Neural cell (in vitro differentiated cells): ENCODE measurements around the gene LGALS3BP. TPM values are rescaled to one million over a fixed set of nuclear protein-coding genes. Genes with fewer than 3 reads are reported as not detected.
A peak's percentile ranks its signal among the peaks of the same experiment; 100 is the strongest.

Experiments used
- H2AFZ ChIP-seq: fragments of 200-600, 300-800 bp; sonication (generic), shearing (Covaris generic); 2 replicates; pipeline ENCODE4 v1.6.0; 2014; ENCODE audit warnings: low read depth, mild to moderate bottlenecking, antibody characterized with exemption, low read length, moderate library complexity
- H3F3A ChIP-seq: fragments of 200-600 bp; shearing (Covaris generic); 2 replicates; pipeline ENCODE4 v1.6.1; 2016; ENCODE audit warnings: mild to moderate bottlenecking, moderate library complexity, mixed read lengths, antibody characterized with exemption, low read length; ENCODE audit not compliant: insufficient read depth, poor library complexity, severe bottlenecking
- H3K27ac ChIP-seq: fragments of 200-600, 300-800 bp; sonication (generic), shearing (Covaris generic); 2 replicates; pipeline ENCODE4 v1.5.1; 2014; ENCODE audit warnings: mild to moderate bottlenecking, low read length, moderate library complexity
- H3K27me3 ChIP-seq: fragments of 300-800, 200-600 bp; sonication (generic), shearing (Covaris generic); 2 replicates; pipeline ENCODE4 v1.6.0; 2014; ENCODE audit warnings: mild to moderate bottlenecking, low read depth, low read length, moderate library complexity; ENCODE audit not compliant: insufficient read depth
- H3K36me3 ChIP-seq: fragments of 300-800, 200-600 bp; sonication (generic), shearing (Covaris generic); 2 replicates; pipeline ENCODE4 v1.5.1; 2014; ENCODE audit warnings: mild to moderate bottlenecking, antibody characterized with exemption, low read length, moderate library complexity; ENCODE audit not compliant: insufficient read depth
- H3K4me2 ChIP-seq: fragments of 300-800, 200-600 bp; sonication (generic), shearing (Covaris generic); 2 replicates; pipeline ENCODE4 v1.6.0; 2014; ENCODE audit warnings: mild to moderate bottlenecking, low read length
- H3K4me3 ChIP-seq: fragments of 300-800, 200-600 bp; sonication (generic), shearing (Covaris generic); 2 replicates; pipeline ENCODE4 v1.5.1; 2014; ENCODE audit warnings: mild to moderate bottlenecking, low read length, moderate library complexity
- H3K79me2 ChIP-seq: fragments of 200-600 bp; shearing (Covaris generic); replicated peaks from 2 replicates; pipeline ENCODE4 v1.6.0; 2014; ENCODE audit warnings: mild to moderate bottlenecking, low read length, moderate library complexity; ENCODE audit not compliant: insufficient read depth
- H3K9ac ChIP-seq: fragments of 300-800, 200-600 bp; sonication (generic), shearing (Covaris generic); 2 replicates; pipeline ENCODE4 v1.6.1; 2016; ENCODE audit warnings: mild to moderate bottlenecking, low read length, mixed read lengths
- H3K9me2 ChIP-seq: fragments of 200-600 bp; shearing (Covaris generic); 2 replicates; pipeline ENCODE4 v1.6.1; 2016; ENCODE audit warnings: mild to moderate bottlenecking, low read length, mixed read lengths; ENCODE audit not compliant: insufficient read depth
- H3K9me3 ChIP-seq: fragments of 200-600, 300-800 bp; sonication (generic), shearing (Covaris generic); 2 replicates; pipeline ENCODE4 v1.6.1; 2016; ENCODE audit warnings: mild to moderate bottlenecking, mixed run types, low read length, moderate library complexity, mixed read lengths
- H4K20me1 ChIP-seq: fragments of 200-600 bp; shearing (Covaris generic); 2 replicates; pipeline ENCODE4 v1.6.1; 2016; ENCODE audit warnings: mild to moderate bottlenecking, mixed run types; ENCODE audit not compliant: insufficient read depth
- CTCF ChIP-seq: fragments of 450-650 bp; IDR thresholded peaks from 2 replicates; pipeline ENCODE4 v1.5.1; 2014; ENCODE audit warnings: antibody characterized with exemption, mild to moderate bottlenecking, moderate library complexity; ENCODE audit not compliant: poor library complexity, severe bottlenecking
- EP300 ChIP-seq: fragments of 450-650 bp; conservative IDR thresholded peaks from 2 replicates; pipeline ENCODE4 v1.6.1; 2014; ENCODE audit warnings: antibody characterized with exemption, mild to moderate bottlenecking, moderate library complexity; ENCODE audit not compliant: poor library complexity, severe bottlenecking
- EZH2 ChIP-seq: fragments of 200-600, 300-800 bp; shearing (Covaris generic), sonication (generic); IDR thresholded peaks from 2 replicates; pipeline ENCODE4 v1.6.1; 2014; ENCODE audit warnings: antibody characterized with exemption, low read length, borderline replicate concordance, mild to moderate bottlenecking; ENCODE audit not compliant: insufficient read depth, poor library complexity, severe bottlenecking
- MXI1 ChIP-seq: fragments of 450-650 bp; conservative IDR thresholded peaks from 2 replicates; pipeline ENCODE4 v1.6.1; 2014; ENCODE audit warnings: antibody characterized with exemption, mild to moderate bottlenecking; ENCODE audit not compliant: poor library complexity, severe bottlenecking
- POLR2AphosphoS5 ChIP-seq: IDR thresholded peaks from 2 replicates; pipeline ENCODE4 v1.6.1; 2012
- RAD21 ChIP-seq: fragments of 450-650 bp; conservative IDR thresholded peaks from 2 replicates; pipeline ENCODE4 v1.6.1; 2014; ENCODE audit warnings: antibody characterized with exemption, mild to moderate bottlenecking, moderate library complexity
- REST ChIP-seq: IDR thresholded peaks from 2 replicates; pipeline ENCODE4 v1.6.1; 2012; ENCODE audit warnings: borderline replicate concordance
- SMC3 ChIP-seq: fragments of 450-650 bp; conservative IDR thresholded peaks from 2 replicates; pipeline ENCODE4 v1.6.1; 2014; ENCODE audit warnings: antibody characterized with exemption, mild to moderate bottlenecking, moderate library complexity; ENCODE audit not compliant: poor library complexity
- TAF1 ChIP-seq: IDR thresholded peaks from 2 replicates; pipeline ENCODE4 v1.6.1; 2012; ENCODE audit warnings: low read depth
- polyA plus RNA-seq: library from polyadenylated mRNA; depleted of rRNA; stranded (reverse); fragments of >200 nt; gene quantifications from 2 replicates; pipeline ENCODE4 v1.2.3, GENCODE V29; 2014

LGALS3BP gene
- polyA plus RNA-seq, 1 donor from 2014 or later = 5.4 TPM

- Histone ChIP-seq H3K27me3 (no peaks in the 10 kb centered on the region), H3K4me2 (peak overlapping the region; percentile 89), H3K9me3 (no peaks in the 10 kb centered on the region), H3K36me3 (no peaks in the 10 kb centered on the region), H3K27ac (peak overlapping the region; percentile 31), H4K20me1 (no peaks in the 10 kb centered on the region), H3F3A (no peaks in the 10 kb centered on the region), H3K4me3 (peak overlapping the region; percentile 91), H3K79me2 (peaks cover 50% of the 10 kb centered on the region), H3K9me2 (no peaks in the 10 kb centered on the region), H2AFZ (no peak overlapping the region), H3K9ac (peak overlapping the region; percentile 76)
- TF ChIP-seq SMC3 (no peak), EZH2 (no peak), TAF1 (no peak), RAD21 (no peak), EP300 (no peak), CTCF (no peak), POLR2AphosphoS5 (no peak), REST (no peak), MXI1 (no peak)
Measured at GRCh38 chr17:78924481-78925151, 55.1 kb downstream of the LGALS3BP start.

- no peaks in the 10 kb centered on the region for H3K9me2 ChIP-seq
- no peaks in the 10 kb centered on the region for H3K27me3 ChIP-seq
- no peaks in the 10 kb centered on the region for H3K9me3 ChIP-seq
- no peak for TF ChIP-seq REST
- TF ChIP-seq MXI1 = peak; percentile 38
- no peak for TF ChIP-seq TAF1
- TF ChIP-seq RAD21 = no peak
- H3F3A ChIP-seq = no peaks in the 10 kb centered on the region
- peaks cover 57% of the 10 kb centered on the region for H3K79me2 ChIP-seq
- peak overlapping the region; percentile 31 for H3K27ac ChIP-seq
- peak overlapping the region; percentile 76 for H3K9ac ChIP-seq
- H3K36me3 ChIP-seq = no peaks in the 10 kb centered on the region
- H3K4me3 ChIP-seq = peak overlapping the region; percentile 91
- H2AFZ ChIP-seq = no peak overlapping the region
- H4K20me1 ChIP-seq = no peaks in the 10 kb centered on the region
- peak overlapping the region; percentile 89 for H3K4me2 ChIP-seq
Measured at GRCh38 chr17:78923660-78924453, 55.9 kb downstream of the LGALS3BP start.
